Nephron (organoid): ENCODE data around the gene FEV.

Source experiments
- H3K27ac Mint-ChIP-seq, 3 experiments: 2 replicates each; pipeline ENCODE4 v1.8.0; 2020; ENCODE audit warnings: mixed read lengths in 3 of 3, mild to moderate bottlenecking in 2 of 3, moderate library complexity in 1 of 3
- H3K27me3 Mint-ChIP-seq: 2 replicates; pipeline ENCODE4 v1.8.0; 2021; ENCODE audit warnings: low read depth, mild to moderate bottlenecking, moderate library complexity, mixed read lengths
- H3K36me3 Mint-ChIP-seq: 2 replicates; pipeline ENCODE4 v1.8.0; 2020; ENCODE audit warnings: low read depth, mixed read lengths
- H3K4me1 Mint-ChIP-seq: 2 replicates; pipeline ENCODE4 v1.8.0; 2020; ENCODE audit warnings: mixed read lengths
- H3K4me3 Mint-ChIP-seq, 3 experiments: 2 replicates each; pipeline ENCODE4 v1.8.0; 2020; ENCODE audit warnings: mild to moderate bottlenecking in 3 of 3, mixed read lengths in 3 of 3, moderate library complexity in 2 of 3
- H3K9me3 Mint-ChIP-seq: 2 replicates; pipeline ENCODE4 v1.8.0; 2020; ENCODE audit warnings: mixed read lengths
- CTCF ChIP-seq, 3 experiments: fragments of 200-600 bp; sonication (generic); IDR thresholded peaks; one replicate each; pipeline ENCODE4 v1.5.0; 2021; ENCODE audit warnings: antibody characterized with exemption in 3 of 3; ENCODE audit not compliant: unreplicated experiment in 3 of 3

The FEV gene

DNA sequence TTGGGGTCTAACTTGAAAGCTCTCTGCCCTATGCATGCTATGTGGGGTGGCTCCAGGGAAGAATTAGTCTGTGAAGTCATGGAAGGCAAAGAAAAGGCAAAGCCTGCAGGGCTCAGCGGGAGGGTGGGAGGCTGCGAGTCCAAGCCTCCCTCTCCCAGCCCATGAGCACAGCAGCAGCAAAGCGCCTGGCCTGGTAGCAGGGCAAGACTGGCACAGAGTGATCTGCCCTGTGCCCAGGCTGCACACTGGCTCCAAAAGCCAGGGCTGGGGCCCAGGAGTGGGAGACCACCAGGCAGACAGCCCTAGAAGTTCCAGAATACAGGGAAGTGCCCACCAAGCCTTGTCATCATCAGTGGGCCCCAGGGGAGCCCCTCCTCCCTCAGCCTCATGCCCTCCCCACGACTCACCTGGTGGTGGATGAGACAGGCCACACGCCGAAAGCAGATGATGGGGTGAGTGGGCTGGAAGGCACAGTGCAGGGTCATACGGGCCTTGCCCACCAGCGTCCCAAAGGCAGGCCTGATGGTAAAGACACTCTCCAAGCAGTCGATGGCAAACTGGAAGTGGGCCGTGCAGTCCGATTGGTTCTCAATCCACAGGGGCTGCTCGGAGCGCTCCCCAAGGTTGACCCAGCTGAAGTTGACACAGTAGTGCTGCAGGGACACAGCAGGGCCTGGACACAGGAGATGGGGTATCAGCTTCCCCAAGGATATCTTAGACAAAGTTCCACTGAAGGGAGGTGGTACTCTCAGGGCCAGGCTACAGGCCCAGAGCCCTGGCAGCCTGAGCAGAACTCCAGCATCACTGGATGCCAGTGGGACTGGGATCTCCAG is 44.2 kb upstream of the FEV start:
- no peak overlapping the region for H3K4me3 Mint-ChIP-seq
- no peaks in the 10 kb centered on the region for H3K4me1 Mint-ChIP-seq
- H3K36me3 Mint-ChIP-seq, result no peaks in the 10 kb centered on the region
- peaks cover 63% of the 10 kb centered on the region for H3K27me3 Mint-ChIP-seq
- no peak overlapping the region for H3K27ac Mint-ChIP-seq
- H3K9me3 Mint-ChIP-seq, result no peaks in the 10 kb centered on the region
- no peak for TF ChIP-seq CTCF (IDR thresholded peaks at IDR 0.05; ENCODE audit: unreplicated experiment in 3 of 3)

DNA sequence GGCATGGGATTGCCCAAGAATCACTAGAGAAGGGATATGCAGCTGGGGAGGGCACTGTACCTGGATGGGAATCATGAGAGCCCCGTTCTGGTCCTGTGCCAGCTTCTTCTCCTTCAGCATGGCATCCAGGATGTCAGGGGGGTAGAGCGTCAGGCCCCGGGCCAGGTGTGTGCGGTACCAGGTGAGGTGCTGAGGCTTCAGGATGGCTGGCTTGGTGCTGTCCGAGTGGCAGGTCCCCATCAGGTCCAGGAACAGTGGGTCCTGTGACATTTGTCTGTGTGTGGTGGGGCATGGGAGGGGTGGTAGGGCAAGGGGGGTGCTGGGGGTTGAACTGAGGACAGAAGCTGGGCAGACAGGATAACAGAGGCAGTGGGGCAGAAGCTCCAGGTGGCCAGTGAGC is 43.2 kb upstream of the FEV start:
- Mint-ChIP-seq H3K9me3 (no peaks in the 10 kb centered on the region), H3K27me3 (peaks cover 55% of the 10 kb centered on the region), H3K27ac (no peak overlapping the region), H3K4me1 (no peaks in the 10 kb centered on the region), H3K4me3 (no peak overlapping the region), H3K36me3 (no peaks in the 10 kb centered on the region)
- no peak for TF ChIP-seq CTCF (IDR thresholded peaks at IDR 0.05; ENCODE audit: unreplicated experiment in 3 of 3)

- no peak for TF ChIP-seq CTCF (IDR thresholded peaks at IDR 0.05; ENCODE audit: unreplicated experiment in 3 of 3)
- no peaks in the 10 kb centered on the region for H3K9me3 Mint-ChIP-seq
- H3K4me3 Mint-ChIP-seq, result no peak overlapping the region
- H3K36me3 Mint-ChIP-seq, result no peaks in the 10 kb centered on the region
- no peak overlapping the region for H3K27ac Mint-ChIP-seq
- no peaks in the 10 kb centered on the region for H3K4me1 Mint-ChIP-seq
- H3K27me3 Mint-ChIP-seq, result peaks cover 52% of the 10 kb centered on the region
These were observed 42.6 kb upstream of the FEV start for GRCh38 chr2:219027511-219028055.

DNA sequence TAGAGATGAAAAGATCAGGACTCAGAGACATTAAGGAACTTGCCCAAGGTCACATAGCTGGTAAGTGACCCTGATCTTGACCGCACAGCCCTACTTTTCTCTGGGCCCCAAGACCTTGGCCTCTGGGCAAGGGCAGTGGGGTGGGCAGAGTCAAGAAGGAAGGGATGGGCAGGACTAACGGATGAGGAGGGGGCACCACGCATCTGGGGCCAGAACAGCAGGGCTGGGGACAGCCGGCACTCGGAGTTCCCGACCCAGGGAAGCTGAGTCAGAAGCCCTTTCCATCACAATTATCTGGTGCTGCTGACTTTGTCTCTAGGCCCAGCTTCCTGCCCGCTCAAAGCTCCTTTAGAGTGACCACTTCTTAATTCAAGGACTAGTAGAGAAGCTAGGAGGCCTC is 42.0 kb upstream of the FEV start:
- peaks cover 47% of the 10 kb centered on the region for H3K27me3 Mint-ChIP-seq
- H3K27ac Mint-ChIP-seq, result no peak overlapping the region
- no peaks in the 10 kb centered on the region for H3K4me1 Mint-ChIP-seq
- no peaks in the 10 kb centered on the region for H3K36me3 Mint-ChIP-seq
- no peak for TF ChIP-seq CTCF (IDR thresholded peaks at IDR 0.05; ENCODE audit: unreplicated experiment in 3 of 3)
- no peak overlapping the region for H3K4me3 Mint-ChIP-seq
- H3K9me3 Mint-ChIP-seq, result no peaks in the 10 kb centered on the region

GRCh38 chr2:219025637-219026585 is 40.9 kb upstream of the FEV start:
- Mint-ChIP-seq H3K9me3 (no peaks in the 10 kb centered on the region), H3K27me3 (peaks cover 42% of the 10 kb centered on the region), H3K4me3 (no peak overlapping the region), H3K36me3 (no peaks in the 10 kb centered on the region), H3K4me1 (no peaks in the 10 kb centered on the region), H3K27ac (no peak overlapping the region)
- TF ChIP-seq CTCF (IDR thresholded peaks at IDR 0.05; ENCODE audit: unreplicated experiment in 3 of 3), result no peak
